Brain microvascular endothelial cell (primary cell): Measurements from ENCODE around the gene PRR35.
A peak's percentile ranks its signal among the peaks of the same experiment; 100 is the strongest.

Experiments used
- DNase-seq: peaks from one replicate; pipeline ENCODE4 v3.0.0-alpha.2; 2020
- H3K27ac ChIP-seq: fragments of 250-450 bp; sonication (Bioruptor Pico); 2 replicates; pipeline ENCODE4 v1.5.1; 2020; ENCODE audit warnings: mild to moderate bottlenecking, moderate library complexity
- H3K27me3 ChIP-seq: fragments of 250-450 bp; sonication (Bioruptor Pico); replicated peaks from 2 replicates; pipeline ENCODE4 v1.5.1; 2020; ENCODE audit warnings: mild to moderate bottlenecking
- H3K36me3 ChIP-seq: fragments of 250-450 bp; sonication (Bioruptor Pico); replicated peaks from 2 replicates; pipeline ENCODE4 v1.5.1; 2020; ENCODE audit warnings: mild to moderate bottlenecking
- H3K4me3 ChIP-seq: 2 replicates; pipeline ENCODE4 v1.5.1; 2011; ENCODE audit warnings: low read depth, mild to moderate bottlenecking, control low read depth, low read length, moderate library complexity
- in situ Hi-C: cut with HindIII; loops from 2 replicates; pipeline ENCODE4 v1.10.0; 2017; ENCODE audit warnings: low sequenced_read_pairs, low pct_ligation_motif_present
- TF ChIP-seq, protein P1 (sequence below): IDR thresholded peaks from 2 replicates; pipeline ENCODE4 v1.5.1; 2011; ENCODE audit warnings: low read depth, mild to moderate bottlenecking, moderate library complexity, low read length, control low read depth, inconsistent platforms; ENCODE audit errors: missing control alignments

The PRR35 gene

DNA sequence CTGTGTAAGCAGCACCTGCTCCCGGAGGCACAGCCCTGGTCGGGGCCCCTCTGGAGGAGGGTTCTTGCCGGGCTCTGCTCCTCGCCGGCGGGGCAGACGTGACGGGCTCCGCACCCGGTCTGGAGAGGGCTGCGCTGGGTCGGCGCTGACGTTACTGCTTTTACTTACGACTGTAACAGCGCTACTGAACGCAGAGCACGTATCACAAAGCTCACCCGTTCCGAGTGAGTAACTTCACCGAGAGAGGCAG, 28.4 kb downstream of the PRR35 start:
- TF ChIP-seq, protein P1, sequence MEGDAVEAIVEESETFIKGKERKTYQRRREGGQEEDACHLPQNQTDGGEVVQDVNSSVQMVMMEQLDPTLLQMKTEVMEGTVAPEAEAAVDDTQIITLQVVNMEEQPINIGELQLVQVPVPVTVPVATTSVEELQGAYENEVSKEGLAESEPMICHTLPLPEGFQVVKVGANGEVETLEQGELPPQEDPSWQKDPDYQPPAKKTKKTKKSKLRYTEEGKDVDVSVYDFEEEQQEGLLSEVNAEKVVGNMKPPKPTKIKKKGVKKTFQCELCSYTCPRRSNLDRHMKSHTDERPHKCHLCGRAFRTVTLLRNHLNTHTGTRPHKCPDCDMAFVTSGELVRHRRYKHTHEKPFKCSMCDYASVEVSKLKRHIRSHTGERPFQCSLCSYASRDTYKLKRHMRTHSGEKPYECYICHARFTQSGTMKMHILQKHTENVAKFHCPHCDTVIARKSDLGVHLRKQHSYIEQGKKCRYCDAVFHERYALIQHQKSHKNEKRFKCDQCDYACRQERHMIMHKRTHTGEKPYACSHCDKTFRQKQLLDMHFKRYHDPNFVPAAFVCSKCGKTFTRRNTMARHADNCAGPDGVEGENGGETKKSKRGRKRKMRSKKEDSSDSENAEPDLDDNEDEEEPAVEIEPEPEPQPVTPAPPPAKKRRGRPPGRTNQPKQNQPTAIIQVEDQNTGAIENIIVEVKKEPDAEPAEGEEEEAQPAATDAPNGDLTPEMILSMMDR = no peak
- peak overlapping the region; percentile 96 for H3K27ac ChIP-seq
- DNase-seq = peak; percentile 62
- H3K4me3 ChIP-seq = peak overlapping the region; percentile 87
- in situ Hi-C loops = no loop called here
- H3K36me3 ChIP-seq = no peaks in the 10 kb centered on the region
- H3K27me3 ChIP-seq = no peaks in the 10 kb centered on the region

DNA sequence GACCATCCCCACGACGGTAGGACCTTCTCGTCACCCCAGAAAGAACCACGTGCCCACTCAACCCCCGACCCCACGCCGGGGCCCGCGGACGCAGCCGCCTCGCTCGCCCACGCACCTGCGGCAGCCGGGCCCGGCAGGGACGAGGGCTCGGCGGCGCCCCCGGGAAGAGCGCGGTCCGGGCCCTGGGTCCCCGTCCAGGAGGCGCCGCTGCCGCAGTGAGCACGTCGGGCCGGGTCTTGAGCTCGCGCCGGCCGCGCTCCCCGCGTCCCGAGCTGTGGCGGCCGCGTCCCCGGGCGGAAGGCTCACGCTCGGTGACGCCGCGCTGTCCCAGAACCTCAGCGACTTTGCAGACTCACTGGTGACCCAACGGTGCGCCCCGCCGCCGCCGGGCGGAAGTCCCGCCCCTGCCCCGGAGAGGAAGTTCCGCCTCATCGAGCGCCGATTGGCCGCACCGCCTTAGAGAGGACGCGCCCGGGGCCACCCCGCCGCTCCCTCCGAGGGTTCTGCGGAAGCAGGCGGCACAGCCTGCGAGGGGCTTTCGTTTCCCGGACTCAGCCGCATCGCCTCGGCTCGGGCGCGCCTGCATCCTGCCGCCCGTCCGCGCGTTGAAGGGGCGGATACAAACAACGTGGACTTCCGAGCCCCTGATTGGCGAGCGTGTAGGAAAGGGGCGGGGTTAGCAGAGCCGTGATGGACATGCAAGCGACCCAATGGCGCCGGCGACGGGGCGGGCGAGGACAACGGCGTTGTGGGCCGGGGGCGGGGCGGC, 28.9 kb downstream of the PRR35 start:
- Histone ChIP-seq H3K27me3 (no peaks in the 10 kb centered on the region), H3K4me3 (peak overlapping the region; percentile 87), H3K36me3 (no peaks in the 10 kb centered on the region), H3K27ac (peak overlapping the region; percentile 96)
- peak; percentile 92 for DNase-seq
- TF ChIP-seq, protein P1 = no peak
- in situ Hi-C loops = no loop called here

DNA sequence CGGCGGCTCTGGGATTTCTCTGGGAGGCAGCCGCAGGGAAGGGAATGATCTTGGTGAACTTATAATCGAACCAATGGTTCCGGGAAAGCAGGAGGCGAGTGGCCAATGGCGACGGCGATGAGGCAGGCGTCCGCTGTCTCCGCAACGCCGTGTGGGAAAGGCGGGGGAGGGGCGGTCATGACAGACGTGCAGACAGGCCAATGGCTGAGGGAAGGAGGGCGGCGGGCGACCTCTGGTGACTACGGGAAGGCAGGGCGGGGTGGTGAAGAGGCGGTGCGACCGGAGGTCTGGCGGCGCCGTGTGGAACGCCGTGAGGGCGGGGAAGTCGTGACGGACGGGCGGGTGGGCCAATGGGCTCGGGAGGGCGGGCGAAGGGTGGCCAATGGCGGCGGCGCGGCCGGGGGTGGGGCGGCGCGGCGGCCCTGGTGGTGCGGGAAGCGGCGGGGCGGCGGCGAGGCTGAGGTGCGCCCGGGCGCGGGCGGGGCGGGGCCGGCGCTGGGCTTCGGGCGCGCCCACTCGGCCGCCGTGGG, 29.5 kb downstream of the PRR35 start, which contains the start of gene RAB40C:
RAB40C (plus strand) TSS at position 409 of the 530 bp plus-strand sequence. CDS start 226 bp downstream, outside the sequence.
- DNase-seq = peak; percentile 96
- no peaks in the 10 kb centered on the region for H3K36me3 ChIP-seq
- TF ChIP-seq, protein P1 = peak; percentile 23
- no peaks in the 10 kb centered on the region for H3K27me3 ChIP-seq
- peak within 1 kb of the TSS; percentile 96 for H3K27ac ChIP-seq
- in situ Hi-C loops = no loop called here
- H3K4me3 ChIP-seq = peak within 1 kb of the TSS; percentile 87

DNA sequence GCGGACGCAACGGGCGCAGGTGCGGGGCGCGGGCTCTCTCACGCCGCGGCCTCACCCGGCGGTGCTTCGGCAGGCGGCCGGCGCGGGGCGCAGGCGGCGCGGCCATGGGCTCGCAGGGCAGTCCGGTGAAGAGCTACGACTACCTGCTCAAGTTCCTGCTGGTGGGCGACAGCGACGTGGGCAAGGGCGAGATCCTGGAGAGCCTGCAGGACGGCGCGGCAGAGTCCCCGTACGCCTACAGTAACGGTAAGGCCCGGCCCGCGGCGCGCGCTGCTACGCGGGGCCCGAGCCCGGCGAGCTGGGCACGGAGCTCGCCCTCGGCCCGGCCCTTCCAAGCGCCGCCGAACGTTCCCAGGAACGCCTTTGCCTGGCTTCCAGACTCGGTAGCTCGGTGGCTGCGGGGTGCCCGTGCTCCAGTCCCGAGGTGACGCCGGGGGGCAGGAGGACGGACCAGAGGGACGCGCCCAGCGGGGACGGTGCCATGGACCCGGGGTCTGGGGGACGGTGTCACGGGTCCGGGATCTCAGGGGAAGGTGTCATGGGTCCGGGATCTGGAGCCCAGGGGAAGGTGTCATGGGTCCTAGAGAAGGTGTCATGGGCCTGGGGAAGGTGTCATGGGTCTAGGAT, 30.1 kb downstream of the PRR35 start:
- Histone ChIP-seq H3K36me3 (no peaks in the 10 kb centered on the region), H3K27ac (peak overlapping the region; percentile 29), H3K27me3 (no peaks in the 10 kb centered on the region), H3K4me3 (peak overlapping the region; percentile 77)
- TF ChIP-seq, protein P1 = no peak
- in situ Hi-C loops = no loop called here
- DNase-seq = no peak

DNA sequence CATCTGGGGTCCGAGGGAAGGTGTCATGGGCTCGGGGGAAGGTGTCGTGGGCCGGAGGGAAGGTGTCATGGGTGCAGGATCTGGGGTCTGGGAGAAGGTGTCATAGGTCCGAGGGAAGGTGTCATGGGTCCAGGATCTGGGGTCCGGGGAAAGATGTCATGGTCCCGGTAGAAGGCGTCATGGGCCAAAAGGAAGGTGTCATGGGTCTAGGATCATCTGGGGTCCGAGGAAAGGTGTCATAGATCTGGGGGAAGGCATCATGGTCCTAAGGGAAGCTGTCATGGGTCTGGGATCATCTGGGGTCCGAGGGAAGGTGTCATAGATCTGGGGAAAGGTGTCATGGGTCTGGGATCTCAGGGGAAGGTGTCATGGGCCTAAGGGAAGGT, 30.6 kb downstream of the PRR35 start:
- H3K4me3 ChIP-seq = peak overlapping the region; percentile 77
- DNase-seq = no peak
- in situ Hi-C loops = no loop called here
- H3K36me3 ChIP-seq = no peaks in the 10 kb centered on the region
- no peak overlapping the region for H3K27ac ChIP-seq
- H3K27me3 ChIP-seq = no peaks in the 10 kb centered on the region
- TF ChIP-seq, protein P1 = no peak
